MCF 10A (cell line): ENCODE data around the gene PPM1F. TPM values are rescaled to one million over a fixed set of nuclear protein-coding genes. Genes with fewer than 3 reads are reported as not detected.

Experiments
- BruUV-seq: library from RNA; stranded (reverse); fragments of 400-500 nt; replicated peaks from 2 replicates; lab custom pipeline; 2021; lab: Mats Ljungman, UMichigan
- CTCF ChIA-PET: fragments of 300-600 bp; sonication (Branson Sonifier 250); formaldehyde crosslinking; extraction: SDS; loops from one replicate; lab custom pipeline; 2021; ENCODE audit warnings: antibody characterized with exemption, inconsistent platforms; lab: Yijun Ruan, JAX
- POLR2A ChIA-PET: fragments of 300-600, 350-650 bp; sonication (Branson Sonifier 250); formaldehyde crosslinking; extraction: SDS; loops from one replicate; lab custom pipeline; 2020; ENCODE audit warnings: antibody characterized with exemption, inconsistent platforms; lab: Yijun Ruan, JAX
- DNase-seq: peaks from one replicate; pipeline ENCODE4 v3.0.0-alpha.2; 2018; ENCODE audit not compliant: unreplicated experiment
- H3K27ac Mint-ChIP-seq: one replicate; pipeline ENCODE4 v1.8.0; 2022; ENCODE audit warnings: mild to moderate bottlenecking, low read depth, mixed read lengths; ENCODE audit not compliant: unreplicated experiment
- H3K27me3 Mint-ChIP-seq: one replicate; pipeline ENCODE4 v1.8.0; 2022; ENCODE audit warnings: mixed read lengths; ENCODE audit not compliant: insufficient read depth, unreplicated experiment
- H3K36me3 Mint-ChIP-seq: one replicate; pipeline ENCODE4 v1.8.0; 2022; ENCODE audit warnings: mild to moderate bottlenecking, moderate library complexity, mixed read lengths; ENCODE audit not compliant: insufficient read depth, unreplicated experiment
- H3K4me1 Mint-ChIP-seq: one replicate; pipeline ENCODE4 v1.8.0; 2022; ENCODE audit warnings: mixed read lengths; ENCODE audit not compliant: insufficient read depth, unreplicated experiment
- H3K4me3 Mint-ChIP-seq: one replicate; pipeline ENCODE4 v1.8.0; 2022; ENCODE audit warnings: mild to moderate bottlenecking, moderate library complexity, mixed read lengths; ENCODE audit not compliant: unreplicated experiment
- H3K9me3 Mint-ChIP-seq: one replicate; pipeline ENCODE4 v1.8.0; 2022; ENCODE audit warnings: mixed read lengths; ENCODE audit not compliant: unreplicated experiment
- CTCF ChIP-seq: fragments of 200-600 bp; IDR thresholded peaks from one replicate; pipeline ENCODE4 v1.8.0; 2022; ENCODE audit warnings: antibody characterized with exemption, mild to moderate bottlenecking; ENCODE audit not compliant: unreplicated experiment
- intact Hi-C: fragments of 100-400 bp; cut with micrococcal nuclease; formaldehyde crosslinking; loops from 2 replicates; pipeline ENCODE4 v1.14.1; 2022
- total RNA-seq: library from RNA; stranded (reverse); gene quantifications from 2 replicates; pipeline ENCODE4 v1.2.3, GENCODE V29; 2022

PPM1F gene
- total RNA-seq, 1 experiment from 2014 or later: 32.6 TPM

- H3K4me3 Mint-ChIP-seq: no peak overlapping the region
- CTCF ChIA-PET: interaction anchor here (0.5 to 4.4 kb wide), 22 partner anchors 9 to 521 kb away, joined by 3 to 37 read pairs (median 4); partner anchors contain the start of gene TOP3B
- DNase-seq: no peak
- H3K4me1 Mint-ChIP-seq: no peaks in the 10 kb centered on the region
- peaks cover 64% of the 10 kb centered on the region for H3K36me3 Mint-ChIP-seq
- H3K27me3 Mint-ChIP-seq: no peaks in the 10 kb centered on the region
- TF ChIP-seq CTCF: no peak
- BruUV-seq: no TSS peak
- intact Hi-C loops: no loop called here
- H3K9me3 Mint-ChIP-seq: no peaks in the 10 kb centered on the region
- POLR2A ChIA-PET: interaction anchor here (2.8 kb wide), 1 partner anchor 10 kb away, joined by 18 read pairs; the partner anchor contains the start of gene TOP3B
- H3K27ac Mint-ChIP-seq: no peak overlapping the region
Measured at GRCh38 chr22:21971858-21972275, 19.2 kb upstream of the PPM1F start.

- Mint-ChIP-seq H3K4me3 (no peak overlapping the region), H3K4me1 (no peaks in the 10 kb centered on the region), H3K27ac (no peak overlapping the region), H3K9me3 (no peaks in the 10 kb centered on the region), H3K27me3 (no peaks in the 10 kb centered on the region), H3K36me3 (peaks cover 72% of the 10 kb centered on the region)
- TF ChIP-seq CTCF: no peak
- DNase-seq: no peak
- BruUV-seq: no TSS peak
- intact Hi-C loops: no loop called here
- POLR2A ChIA-PET: interaction anchor here (2.8 kb wide), 1 partner anchor 11 kb away, joined by 18 read pairs; the partner anchor contains the start of gene TOP3B
- CTCF ChIA-PET: interaction anchor here (0.6 to 4.4 kb wide), 7 partner anchors 9 to 524 kb away, joined by 4 to 37 read pairs (median 4); partner anchors contain the start of gene TOP3B
Measured at GRCh38 chr22:21970800-21971617, 18.4 kb upstream of the PPM1F start.

- ChIA-PET POLR2A (interaction anchor here (0.5 to 2.8 kb wide), 2 partner anchors 12 to 782 kb away, joined by 3 to 18 read pairs; partner anchors contain the start of gene TOP3B), CTCF (interaction anchor here (0.6 to 4.4 kb wide), 2 partner anchors 12 to 524 kb away, joined by 4 to 37 read pairs; partner anchors contain the start of gene TOP3B)
- H3K4me3 Mint-ChIP-seq: no peak overlapping the region
- no peaks in the 10 kb centered on the region for H3K9me3 Mint-ChIP-seq
- no peak overlapping the region for H3K27ac Mint-ChIP-seq
- DNase-seq: no peak
- no peaks in the 10 kb centered on the region for H3K4me1 Mint-ChIP-seq
- intact Hi-C loops: no loop called here
- peaks cover 75% of the 10 kb centered on the region for H3K36me3 Mint-ChIP-seq
- TF ChIP-seq CTCF: no peak
- H3K27me3 Mint-ChIP-seq: no peaks in the 10 kb centered on the region
- no TSS peak for BruUV-seq
Measured at GRCh38 chr22:21970037-21970799, 17.6 kb upstream of the PPM1F start.
